Measurements from ENCODE around the gene CYRIA.

The CYRIA gene

GRCh38 chr2:16637304-16637703 is 28.3 kb downstream of the CYRIA start:
- Histone ChIP-seq H3K9ac (ENCODE audit: low read length) (no peak overlapping the region), H3K27me3 (ENCODE audit: insufficient read depth, low read length) (no peaks in the 10 kb centered on the region), H3K36me3 (ENCODE audit: insufficient read depth, low read length) (peaks cover 5% of the 10 kb centered on the region), H3K4me2 (ENCODE audit: low read length) (no peak overlapping the region), H3K4me1 (ENCODE audit: insufficient read depth, low read length, severe bottlenecking) (peaks cover 33% of the 10 kb centered on the region), H3K27ac (ENCODE audit: low read depth, low read length, poor library complexity, severe bottlenecking) (no peak overlapping the region), H4K20me1 (ENCODE audit: insufficient read depth, low read length) (no peaks in the 10 kb centered on the region), H3K4me3 (ENCODE audit: low read depth, low read length, poor library complexity, severe bottlenecking) (no peak overlapping the region), H3K9me2 (ENCODE audit: low read depth, low read length) (no peaks in the 10 kb centered on the region), H3F3A (ENCODE audit: insufficient read depth, low read length) (no peaks in the 10 kb centered on the region), H3K79me2 (ENCODE audit: insufficient read depth, low read length) (no peaks in the 10 kb centered on the region), H2AFZ (ENCODE audit: low read length) (no peak overlapping the region), H3K9me3 (ENCODE audit: low read length) (no peaks in the 10 kb centered on the region)
- TF ChIP-seq CTCF (IDR thresholded peaks at IDR 0.05; ENCODE audit: low read length) (no peak), EZH2 (IDR thresholded peaks at IDR 0.05; ENCODE audit: borderline replicate concordance, low read length) (no peak)

- H4K20me1 ChIP-seq (ENCODE audit: insufficient read depth, low read length): no peaks in the 10 kb centered on the region
- H3K36me3 ChIP-seq (ENCODE audit: insufficient read depth, low read length): peaks cover 5% of the 10 kb centered on the region
- H3K27me3 ChIP-seq (ENCODE audit: insufficient read depth, low read length): no peaks in the 10 kb centered on the region
- H3K4me1 ChIP-seq (ENCODE audit: insufficient read depth, low read length, severe bottlenecking): peaks cover 41% of the 10 kb centered on the region
- H3K79me2 ChIP-seq (ENCODE audit: insufficient read depth, low read length): no peaks in the 10 kb centered on the region
- peak overlapping the region; percentile 18 for H3K27ac ChIP-seq (ENCODE audit: low read depth, low read length, poor library complexity, severe bottlenecking)
- no peak overlapping the region for H3K4me3 ChIP-seq (ENCODE audit: low read depth, low read length, poor library complexity, severe bottlenecking)
- H2AFZ ChIP-seq (ENCODE audit: low read length): no peak overlapping the region
- peak overlapping the region; percentile 39 for H3K4me2 ChIP-seq (ENCODE audit: low read length)
- H3F3A ChIP-seq (ENCODE audit: insufficient read depth, low read length): no peaks in the 10 kb centered on the region
- H3K9me3 ChIP-seq (ENCODE audit: low read length): no peaks in the 10 kb centered on the region
- TF ChIP-seq CTCF (IDR thresholded peaks at IDR 0.05; ENCODE audit: low read length) (peak; percentile 13; the same call in 1 of the 2 replicates), EZH2 (IDR thresholded peaks at IDR 0.05; ENCODE audit: borderline replicate concordance, low read length) (no peak)
- H3K9me2 ChIP-seq (ENCODE audit: low read depth, low read length): no peaks in the 10 kb centered on the region
- no peak overlapping the region; the same call in 1 of the 2 replicates for H3K9ac ChIP-seq (ENCODE audit: low read length)
Observed at GRCh38 chr2:16635791-16636699, 29.6 kb downstream of the CYRIA start.

DNA sequence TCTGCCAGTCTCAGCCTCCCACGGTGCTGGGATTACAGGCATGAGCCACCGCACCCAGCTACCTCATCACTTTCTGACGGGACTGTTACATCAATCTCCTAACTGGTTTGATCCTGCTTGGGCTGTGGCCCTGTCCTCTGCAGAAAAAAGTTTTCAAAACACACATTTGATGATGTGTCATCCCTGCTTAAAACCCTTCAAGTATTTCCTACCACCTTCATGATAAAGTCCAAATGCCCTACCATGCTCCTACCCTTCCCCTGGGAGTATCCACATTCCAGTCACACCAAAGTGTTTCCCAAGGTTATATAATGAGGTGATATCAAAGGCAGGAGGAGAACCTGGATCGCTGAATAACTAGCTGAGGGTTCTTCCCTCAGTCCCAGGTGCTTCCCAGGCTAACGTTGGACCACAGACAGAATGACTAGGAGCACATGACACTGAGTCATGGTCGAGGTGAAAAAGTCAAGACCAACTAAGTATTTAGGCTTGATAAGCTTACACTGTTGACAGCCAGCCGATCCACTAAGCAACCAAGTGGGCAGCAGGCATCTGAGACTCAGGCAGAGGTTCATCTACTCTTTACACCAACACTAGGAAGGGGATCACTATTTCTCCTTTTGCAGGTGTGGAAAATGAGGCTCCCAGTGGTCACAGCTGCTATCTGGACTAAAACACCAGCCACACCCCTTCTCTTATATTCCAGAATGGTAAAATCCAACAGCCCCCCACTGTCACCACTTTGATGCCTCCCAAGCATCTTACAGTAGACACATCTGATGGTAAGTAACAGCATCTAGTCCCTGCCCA is 31.8 kb downstream of the CYRIA start:
- Histone ChIP-seq H3K36me3 (ENCODE audit: insufficient read depth, low read length) (peaks cover 5% of the 10 kb centered on the region), H3K4me2 (ENCODE audit: low read length) (no peak overlapping the region), H3K4me1 (ENCODE audit: insufficient read depth, low read length, severe bottlenecking) (peaks cover 45% of the 10 kb centered on the region), H3K9me3 (ENCODE audit: low read length) (no peaks in the 10 kb centered on the region), H3K4me3 (ENCODE audit: low read depth, low read length, poor library complexity, severe bottlenecking) (no peak overlapping the region), H3K9me2 (ENCODE audit: low read depth, low read length) (no peaks in the 10 kb centered on the region), H4K20me1 (ENCODE audit: insufficient read depth, low read length) (no peaks in the 10 kb centered on the region), H3K79me2 (ENCODE audit: insufficient read depth, low read length) (no peaks in the 10 kb centered on the region), H3F3A (ENCODE audit: insufficient read depth, low read length) (no peaks in the 10 kb centered on the region), H2AFZ (ENCODE audit: low read length) (no peak overlapping the region), H3K27me3 (ENCODE audit: insufficient read depth, low read length) (no peaks in the 10 kb centered on the region), H3K27ac (ENCODE audit: low read depth, low read length, poor library complexity, severe bottlenecking) (no peak overlapping the region), H3K9ac (ENCODE audit: low read length) (no peak overlapping the region)
- TF ChIP-seq CTCF (IDR thresholded peaks at IDR 0.05; ENCODE audit: low read length): no peak
- TF ChIP-seq EZH2 (IDR thresholded peaks at IDR 0.05; ENCODE audit: borderline replicate concordance, low read length): no peak
